GM04504 (cell line): ENCODE results near the gene VWC2L.

Experiments
- DNase-seq: peaks from one replicate; pipeline ENCODE4 v3.0.0-alpha.2; 2012; ENCODE audit warnings: low read depth

The VWC2L gene

DNA sequence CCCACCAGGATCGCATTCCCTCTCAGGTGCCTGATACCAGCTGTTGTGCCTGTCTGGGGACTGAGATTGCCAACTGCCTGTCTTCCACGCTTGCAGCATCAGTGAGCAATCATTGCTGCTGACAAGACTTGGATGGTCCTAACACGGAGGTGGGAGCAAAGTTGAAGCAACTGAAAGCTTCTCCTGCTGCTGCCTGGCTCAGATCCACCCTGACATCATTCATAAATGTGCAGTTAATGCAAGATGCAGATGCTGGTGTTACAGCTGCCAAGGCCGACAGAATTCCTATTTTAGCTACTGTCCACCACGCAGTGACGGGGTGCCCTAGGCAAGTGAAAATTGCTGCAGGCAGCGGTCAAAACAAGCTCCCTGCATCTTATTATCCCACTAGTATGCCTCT is 131.4 kb downstream of the VWC2L start:
- no peak for DNase-seq

DNA sequence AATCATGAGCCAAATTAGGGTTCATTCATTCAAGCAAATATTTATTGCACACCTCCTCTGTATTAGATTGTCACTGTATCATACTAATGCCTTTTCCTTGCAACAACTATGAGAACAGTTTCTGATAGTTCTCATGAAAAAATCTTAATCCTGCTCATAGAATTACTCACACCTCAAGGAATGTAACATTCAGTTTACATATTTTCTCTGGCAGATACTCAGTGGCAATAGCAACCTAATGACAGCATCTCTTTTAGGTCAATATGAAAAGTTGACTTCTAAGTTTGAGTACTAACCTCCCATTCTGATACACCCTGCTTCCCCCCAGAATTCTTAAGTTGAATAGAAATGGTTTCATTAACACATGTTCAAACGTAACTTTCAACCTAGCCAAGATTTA is 132.0 kb downstream of the VWC2L start:
- peak; percentile 17 for DNase-seq

DNA sequence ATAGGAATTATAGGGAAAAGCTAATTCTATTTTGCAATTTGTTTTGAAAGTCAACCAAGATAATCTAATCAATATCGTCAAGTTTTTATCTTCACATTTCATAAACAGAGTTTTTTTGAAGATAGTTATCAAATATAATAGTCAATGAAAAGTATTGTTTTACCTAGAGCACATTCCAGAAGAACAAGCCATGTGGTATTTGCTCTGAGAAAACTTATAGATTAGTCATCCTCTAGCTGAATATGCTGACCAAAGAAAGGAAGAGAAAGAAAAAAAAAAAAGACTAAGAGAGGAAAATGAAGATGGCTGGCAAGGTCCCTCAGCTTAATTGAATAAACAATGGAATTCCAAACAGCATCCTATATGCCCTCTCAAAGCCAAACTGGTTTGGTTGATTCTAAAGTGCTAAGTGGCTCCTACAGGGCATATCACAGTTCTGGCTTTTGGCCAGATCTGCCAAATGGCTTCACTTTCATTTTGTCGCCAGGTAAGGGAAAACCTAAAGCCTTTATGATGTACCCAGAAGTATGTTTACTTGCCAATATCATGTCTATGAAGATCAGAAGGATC is 132.6 kb downstream of the VWC2L start:
- DNase-seq, result no peak

DNA sequence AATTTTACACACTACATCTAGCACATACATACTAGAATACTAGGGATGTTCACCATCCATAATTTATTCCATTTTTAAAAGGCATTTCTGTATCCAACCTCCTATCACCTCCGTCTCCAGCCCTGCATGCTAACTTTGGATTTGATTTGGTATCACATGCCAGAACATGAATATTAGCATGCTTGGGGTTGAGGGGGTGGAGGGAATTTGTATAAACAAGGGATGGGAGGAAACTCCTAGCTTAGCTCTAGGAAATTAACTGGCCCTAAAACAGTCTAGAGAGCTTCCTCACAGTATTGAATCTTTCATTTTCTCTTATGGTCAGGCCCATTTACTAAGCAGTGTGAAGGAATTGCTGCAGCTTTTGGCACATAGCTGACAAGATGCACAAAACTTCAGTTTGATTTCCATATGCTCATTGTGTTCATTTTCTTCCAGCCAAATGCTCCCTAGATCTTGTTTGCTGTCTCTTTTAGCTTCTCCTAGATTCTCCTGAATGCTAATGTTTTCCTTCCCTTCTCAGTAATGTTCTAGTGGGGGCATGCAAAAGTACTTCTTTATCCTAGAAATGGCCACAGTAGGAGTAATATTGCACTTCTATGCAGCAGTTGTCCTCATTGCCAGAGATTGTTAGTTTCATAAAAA is 135.2 kb downstream of the VWC2L start:
- no peak for DNase-seq

DNA sequence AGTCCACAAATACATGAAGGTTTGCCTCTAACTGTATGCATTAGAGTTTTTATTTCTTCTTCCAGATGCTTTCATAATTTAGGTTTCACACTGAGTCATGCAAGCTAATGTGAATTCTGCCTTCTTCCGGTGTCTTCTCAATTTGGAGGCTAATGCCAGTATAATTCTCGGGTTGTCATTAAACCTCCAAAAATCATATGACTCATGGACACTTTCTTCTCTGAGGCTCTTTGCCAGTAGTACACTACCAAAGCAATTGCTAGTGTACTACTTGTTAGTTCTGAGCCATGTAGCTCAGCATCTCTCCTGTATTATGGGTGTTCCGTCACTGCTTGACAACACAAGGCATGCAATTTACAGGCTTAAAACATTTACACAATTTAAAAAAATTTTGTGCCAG is 137.1 kb downstream of the VWC2L start:
- peak; percentile 24 for DNase-seq

DNA sequence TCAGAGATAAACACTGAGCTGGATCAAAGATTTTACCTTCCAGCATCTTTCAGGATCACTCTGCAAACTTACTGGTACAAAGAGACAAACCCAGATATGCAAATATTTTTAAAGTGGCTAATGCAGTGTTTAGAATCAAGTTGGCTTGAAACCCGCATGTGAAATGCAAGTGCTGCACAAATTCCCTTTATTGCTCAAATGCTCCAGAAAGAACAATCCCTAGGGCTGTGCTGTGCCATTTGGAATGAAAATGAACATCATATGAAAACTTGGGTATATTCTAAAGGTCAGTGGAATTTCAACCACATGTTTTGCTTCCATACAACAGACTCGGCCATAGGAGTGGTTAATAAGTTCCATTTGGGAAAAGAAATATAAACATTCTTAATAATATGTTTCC is 139.1 kb downstream of the VWC2L start:
- no peak for DNase-seq

DNA sequence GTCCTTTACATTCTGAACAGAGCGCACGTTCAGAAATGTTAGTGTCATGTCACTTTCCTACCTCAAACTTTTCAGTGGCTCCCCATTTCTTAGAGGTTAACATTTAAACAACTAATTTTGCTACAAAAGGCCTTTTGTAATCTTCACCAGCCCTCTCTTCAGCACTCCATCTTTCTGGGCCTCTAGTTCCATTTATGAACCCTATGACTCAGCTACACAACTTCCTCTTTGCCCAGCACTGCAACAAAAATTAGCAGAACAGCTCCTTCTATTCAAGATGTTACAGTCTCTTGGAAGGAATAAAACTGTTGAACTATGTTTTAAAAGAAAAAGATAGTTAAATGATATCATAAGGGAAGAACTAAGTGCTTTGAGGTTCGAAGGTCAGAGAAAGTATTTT is 139.9 kb downstream of the VWC2L start:
- no peak for DNase-seq

DNA sequence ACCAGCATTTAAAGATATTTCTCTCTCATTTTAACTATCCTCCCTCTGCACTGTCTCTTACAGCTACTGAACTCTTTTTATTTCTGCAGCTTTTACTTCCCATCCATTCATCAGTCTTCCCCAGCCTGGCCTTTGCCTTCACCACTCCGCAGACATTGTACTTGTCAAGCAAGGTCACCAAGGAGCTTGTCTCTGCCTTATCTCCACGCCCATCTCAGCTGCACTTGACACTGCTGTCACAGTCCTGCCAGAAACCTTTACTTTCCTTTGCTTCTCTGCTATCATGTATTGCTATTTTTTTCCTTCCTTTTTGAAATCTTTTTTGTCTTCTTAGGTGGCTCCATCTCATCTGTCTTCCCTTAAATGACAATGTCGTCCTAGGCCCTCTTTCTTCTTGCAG is 147.0 kb downstream of the VWC2L start:
- DNase-seq, result no peak

DNA sequence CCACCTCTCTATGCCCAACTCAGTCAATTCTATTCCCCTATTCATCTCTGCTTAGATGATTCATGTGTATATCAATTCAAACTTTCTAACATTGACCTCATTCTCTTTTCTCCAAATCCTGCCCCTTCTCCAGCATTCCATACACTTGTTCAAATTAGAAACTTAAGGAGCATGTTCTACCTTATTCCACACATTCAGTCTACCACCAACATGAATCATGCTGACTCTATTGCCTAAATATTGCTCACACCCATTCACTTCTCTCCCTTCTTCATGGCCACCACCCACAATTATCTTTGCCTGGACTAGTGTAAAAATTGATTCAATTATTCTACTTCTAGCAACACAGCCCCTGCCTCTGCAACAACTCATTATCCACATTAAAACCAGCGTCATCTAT is 147.5 kb downstream of the VWC2L start:
- no peak for DNase-seq

DNA sequence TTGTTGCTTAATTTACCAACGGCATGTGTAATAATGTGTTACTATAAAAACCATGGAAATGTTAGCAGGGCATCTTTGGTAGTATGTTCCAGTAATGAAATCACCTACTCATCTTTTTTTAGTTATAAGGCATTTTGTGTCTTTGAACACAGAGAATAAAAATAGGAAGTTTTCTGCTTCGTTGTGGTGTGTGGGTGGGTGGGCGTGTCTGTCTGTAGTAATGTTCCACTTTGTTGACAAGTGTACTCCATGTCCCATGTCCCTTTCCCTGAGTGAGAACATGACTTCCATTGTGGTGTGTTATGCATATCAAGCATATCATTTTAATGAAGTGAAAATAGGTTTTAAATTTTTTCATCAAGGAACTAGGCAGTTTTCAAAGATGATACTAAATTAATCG is 149.3 kb downstream of the VWC2L start:
- no peak for DNase-seq

DNA sequence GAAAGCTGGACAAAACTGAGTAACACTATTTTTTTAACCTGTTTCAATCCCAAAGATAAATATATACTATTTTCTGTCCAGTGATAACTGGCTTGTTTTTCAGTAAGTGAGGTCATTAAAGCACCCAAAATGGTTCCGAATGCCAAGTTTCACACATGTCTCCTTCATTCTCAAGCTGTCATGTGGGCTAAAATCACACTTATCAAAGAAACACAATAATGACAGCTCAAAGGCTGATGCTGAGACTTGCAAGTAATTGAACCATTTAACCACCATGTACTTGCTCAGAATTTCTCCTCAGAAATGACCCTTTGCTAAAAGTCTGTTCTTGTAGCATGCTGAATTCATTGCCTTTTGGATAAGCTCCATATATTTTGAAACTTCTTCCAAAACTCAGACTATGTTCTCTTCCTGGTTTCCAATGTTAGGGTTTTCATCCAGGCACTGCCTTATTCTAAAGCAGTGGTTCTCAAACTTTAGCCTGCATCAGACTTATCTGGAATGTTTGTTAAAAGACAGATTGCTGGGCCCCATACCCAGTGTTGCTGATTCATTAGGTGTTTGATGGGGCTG is 149.8 kb downstream of the VWC2L start:
- DNase-seq, result no peak

DNA sequence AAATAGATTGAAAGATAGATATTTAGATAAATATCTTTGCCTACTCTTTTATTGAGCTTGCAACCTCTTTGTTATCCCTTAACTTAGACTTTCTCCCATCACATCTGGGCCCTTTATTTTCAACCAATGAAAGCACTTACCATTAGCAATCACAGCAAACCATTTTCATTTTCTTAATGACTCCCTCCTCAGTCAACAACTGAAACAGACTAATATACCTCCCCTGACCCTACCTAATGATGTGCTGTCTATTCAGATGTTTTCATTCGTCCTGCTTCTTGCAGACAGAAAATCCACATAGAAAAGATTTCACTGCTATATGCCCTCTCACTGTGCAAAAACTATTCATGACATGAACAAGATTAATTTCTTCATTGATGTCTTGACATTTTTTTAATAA is 154.4 kb downstream of the VWC2L start:
- no peak for DNase-seq

DNA sequence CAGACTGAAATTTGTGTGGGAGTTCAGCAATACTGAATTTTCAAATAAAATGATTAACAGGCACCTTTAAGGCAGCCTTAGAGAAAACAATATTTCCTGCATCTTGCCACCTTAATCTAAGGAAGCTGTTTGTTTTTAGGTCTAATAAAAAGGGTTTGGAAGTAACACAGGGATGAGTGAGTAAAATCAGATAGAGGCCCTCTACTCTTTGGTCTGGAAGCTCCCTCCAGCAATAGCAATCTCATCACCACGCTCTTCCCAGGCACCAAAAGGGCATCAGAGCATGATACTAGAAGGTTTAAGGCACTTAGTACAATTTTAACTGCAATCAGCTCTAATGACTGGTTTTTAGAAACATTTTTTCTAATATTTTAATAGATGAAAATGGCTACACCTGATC is 155.6 kb downstream of the VWC2L start:
- DNase-seq, result no peak

DNA sequence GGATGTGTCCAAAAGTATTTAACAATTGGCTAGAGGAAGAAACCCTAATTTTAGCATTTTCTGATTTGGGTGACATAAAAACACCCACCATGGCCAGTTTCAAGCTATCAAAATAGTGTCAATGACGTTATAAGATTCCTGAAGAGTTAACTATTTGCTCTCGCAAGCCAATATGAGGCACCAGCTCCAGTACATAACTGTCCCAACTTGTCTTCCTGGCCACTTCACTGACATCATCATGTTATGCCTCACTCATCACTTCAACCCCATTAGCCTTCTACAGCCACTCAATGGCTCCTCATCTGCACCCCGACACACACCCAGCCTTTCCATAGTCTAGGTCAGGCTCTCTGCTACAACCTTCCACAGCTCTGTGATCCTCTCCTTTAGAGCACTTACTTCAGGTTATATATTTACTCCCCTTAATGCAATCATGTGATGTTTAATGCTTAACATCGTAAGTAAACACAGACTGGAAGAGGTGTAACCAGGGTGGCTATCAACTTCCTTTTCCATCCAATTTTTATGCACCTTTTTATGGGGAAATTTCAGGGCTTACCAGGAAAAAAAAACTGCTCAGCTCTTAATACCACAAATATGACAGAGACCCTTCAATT is 158.7 kb downstream of the VWC2L start:
- DNase-seq, result no peak

DNA sequence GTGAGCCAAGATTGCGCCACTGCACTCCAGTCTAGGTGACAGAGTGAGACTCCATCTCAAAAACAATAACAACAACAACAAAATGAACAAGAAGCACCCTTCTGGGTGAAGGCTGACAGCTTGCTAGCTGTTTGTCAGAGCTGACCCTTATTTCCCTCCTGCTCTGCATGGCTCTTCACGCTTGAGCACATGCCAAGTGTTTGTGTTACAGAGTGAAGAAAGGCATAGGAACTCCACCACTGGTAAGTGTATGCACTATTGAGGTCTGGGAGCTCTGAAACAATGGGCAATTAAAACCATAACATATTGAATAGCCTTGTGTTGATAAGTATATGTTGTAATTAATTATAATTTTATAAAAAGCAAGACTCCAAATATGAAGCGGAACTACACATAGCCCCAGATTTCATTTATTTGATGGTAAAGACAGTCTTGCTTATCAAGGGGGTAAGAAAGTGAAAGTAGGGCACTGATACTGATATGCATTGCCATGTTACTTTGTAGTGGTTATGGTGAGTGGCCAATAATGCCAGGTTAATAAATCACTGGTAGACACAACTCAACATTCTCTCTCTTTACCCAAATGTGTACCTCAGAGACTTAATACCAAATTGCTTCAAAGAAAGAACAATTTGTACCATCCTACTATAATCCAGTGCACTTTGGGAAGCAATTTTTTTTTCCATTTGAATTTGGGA is 163.4 kb downstream of the VWC2L start:
- DNase-seq, result no peak

DNA sequence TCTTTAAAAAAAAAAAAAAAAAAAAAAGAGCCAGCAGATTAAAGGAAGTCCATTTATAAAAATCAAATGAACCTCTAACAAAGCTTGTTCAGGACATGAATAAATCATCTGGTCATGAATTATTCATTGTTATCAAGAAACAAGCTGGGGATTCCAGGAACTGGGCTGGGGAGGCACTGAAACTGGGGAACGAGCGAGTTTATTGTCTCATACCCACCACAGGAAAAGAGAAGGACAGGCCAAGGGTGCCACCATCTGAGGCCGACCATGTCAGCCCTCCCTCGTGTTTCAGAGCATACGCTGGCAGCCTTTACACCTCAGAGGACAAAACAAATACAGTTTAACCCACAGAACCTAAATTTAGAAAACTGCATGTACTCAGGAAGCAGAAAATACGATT is 164.2 kb downstream of the VWC2L start:
- no peak for DNase-seq

DNA sequence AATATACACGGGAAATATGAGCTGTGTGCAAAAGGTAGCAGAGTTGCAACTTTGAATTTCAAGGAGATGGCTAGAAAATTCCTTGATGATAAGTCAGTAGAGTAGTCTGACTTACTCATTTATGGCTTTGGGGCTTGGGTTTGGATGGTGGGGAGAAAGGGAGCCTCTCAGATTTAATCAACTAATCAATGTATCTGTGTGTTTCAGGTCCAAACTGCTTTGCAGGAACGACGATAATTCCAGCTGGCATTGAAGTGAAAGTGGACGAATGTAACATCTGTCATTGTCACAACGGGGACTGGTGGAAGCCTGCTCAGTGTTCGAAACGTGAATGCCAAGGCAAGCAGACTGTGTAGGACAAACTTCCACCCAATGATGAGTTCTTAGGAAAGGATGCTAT is 164.6 kb downstream of the VWC2L start:
- no peak for DNase-seq

DNA sequence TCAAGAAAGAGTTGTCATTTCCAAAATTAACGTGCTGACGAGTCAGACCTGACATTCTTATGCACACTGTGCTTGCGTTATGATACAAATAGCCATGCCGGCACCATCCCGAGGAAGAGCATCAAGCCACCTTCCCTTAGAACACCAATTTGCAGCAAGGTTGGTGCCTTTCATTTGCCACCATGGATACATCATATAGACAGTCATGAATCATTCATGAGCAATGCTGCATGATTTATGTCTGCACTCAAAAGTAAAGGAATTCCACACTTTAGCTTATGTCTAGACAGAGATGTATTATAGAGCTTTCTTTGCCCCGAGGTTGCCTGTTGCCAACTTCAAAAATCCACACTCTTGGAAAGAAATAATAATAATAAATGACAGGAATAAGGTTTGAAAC is 166.9 kb downstream of the VWC2L start:
- no peak for DNase-seq

DNA sequence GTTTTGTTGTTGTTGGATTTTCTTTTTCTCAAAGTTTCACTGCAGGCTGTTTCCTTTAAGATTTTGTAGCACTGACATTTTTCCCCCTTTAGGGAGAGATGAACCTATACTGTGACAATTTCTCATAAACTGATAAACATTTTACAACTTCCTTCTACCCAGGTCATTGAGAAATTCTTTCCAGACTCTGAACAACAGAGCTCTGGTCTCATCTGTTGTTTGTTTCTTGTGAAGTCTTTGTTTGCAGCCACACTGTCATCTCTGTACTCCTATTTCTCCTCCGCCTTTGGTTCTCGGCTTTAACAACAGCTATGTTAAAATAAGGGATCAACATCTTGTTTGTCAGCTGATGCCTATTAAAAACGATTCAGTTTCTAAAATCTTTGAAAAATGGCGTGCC is 167.6 kb downstream of the VWC2L start:
- no peak for DNase-seq

DNA sequence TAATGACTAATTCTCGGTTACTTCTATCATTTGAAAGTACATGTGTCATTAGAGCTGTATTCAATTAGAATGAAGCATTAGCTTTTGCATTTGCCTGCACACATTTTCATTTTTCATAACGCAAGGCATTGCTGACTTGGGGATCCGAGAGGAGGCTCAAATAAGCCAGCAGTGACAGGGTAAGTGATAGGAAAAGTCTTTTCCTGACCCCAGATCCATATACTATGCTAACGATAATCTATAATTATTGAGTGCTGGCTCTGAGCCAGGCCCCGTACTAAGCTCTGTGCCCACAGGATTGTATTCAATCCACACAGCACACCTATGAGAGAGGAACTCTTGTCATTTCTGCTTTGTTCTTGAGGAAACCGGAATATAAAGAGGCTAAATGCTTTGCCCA is 168.2 kb downstream of the VWC2L start:
- DNase-seq, result no peak

DNA sequence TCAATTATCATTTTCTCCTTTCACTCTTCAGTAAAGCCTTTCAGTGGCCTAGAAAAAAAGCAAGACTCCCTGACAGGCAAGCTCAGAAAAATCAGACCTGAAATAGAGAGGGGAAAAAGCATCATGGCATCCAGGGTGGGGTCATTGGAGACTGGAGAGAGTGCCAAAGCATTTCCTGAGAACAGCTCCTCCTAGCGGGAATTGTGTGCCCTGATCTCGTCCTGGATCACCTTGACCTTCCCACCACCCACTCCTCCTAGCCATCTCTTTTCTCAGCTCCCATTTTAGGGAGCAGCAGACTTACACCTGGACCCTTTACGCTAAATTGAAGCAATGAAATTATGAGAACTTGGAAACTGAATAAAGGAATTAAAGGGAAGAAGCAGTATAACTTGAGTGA is 176.6 kb downstream of the VWC2L start:
- DNase-seq, result no peak

DNA sequence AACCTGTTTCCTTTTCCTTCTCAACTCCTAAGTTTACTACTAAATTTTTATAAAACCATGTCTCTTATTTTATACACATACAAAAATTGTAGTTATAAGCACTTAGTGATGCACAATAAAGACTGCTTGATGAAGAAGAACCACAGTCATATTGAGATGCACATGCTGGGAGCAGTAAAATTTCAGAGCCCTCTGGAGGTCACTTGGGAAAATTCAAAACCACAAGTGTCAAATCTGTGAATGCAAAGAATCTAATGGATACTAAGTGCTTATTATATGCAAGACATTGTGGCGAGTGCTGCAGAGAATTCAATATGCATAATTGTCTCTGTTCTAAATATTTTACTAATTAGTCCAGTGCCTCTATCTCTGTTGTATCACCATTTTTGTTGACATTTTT is 180.5 kb downstream of the VWC2L start:
- no peak for DNase-seq

DNA sequence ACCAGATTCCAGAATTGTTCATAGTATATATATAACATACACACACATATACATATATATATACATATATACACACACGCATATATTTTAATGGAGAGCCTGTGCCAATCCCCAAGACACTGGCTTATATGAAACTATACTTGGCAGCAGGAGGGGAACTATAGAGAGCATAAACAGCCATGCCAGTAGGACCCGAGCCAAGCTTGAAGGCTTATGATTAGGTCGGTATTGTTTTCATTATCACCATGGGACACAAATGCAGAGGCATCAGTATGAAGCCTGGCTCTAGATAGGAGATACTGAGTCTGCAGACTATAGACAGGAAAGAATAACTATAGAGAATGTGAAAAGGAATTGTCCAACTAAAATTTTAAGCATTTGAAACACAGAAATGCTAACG is 181.2 kb downstream of the VWC2L start:
- DNase-seq, result no peak
